ENCODE measurements around the gene DOP1B.
"Not testable (repeated sequence)": the region's sequence is repeated elsewhere in the genome, so short reads cannot be mapped to it uniquely, and the experiment has no call there.

Gene DOP1B

GRCh38 chr21:36175771-36176565, 19.3 kb downstream of the DOP1B start:
- no peak for DNase-seq (ENCODE audit: low spot score)

- DNase-seq (ENCODE audit: low spot score): no peak
These were observed 21.7 kb downstream of the DOP1B start for GRCh38 chr21:36178349-36178748.

- DNase-seq (ENCODE audit: low spot score): no peak
These were observed 22.5 kb downstream of the DOP1B start for GRCh38 chr21:36179145-36179544.

GRCh38 chr21:36180963-36181362, 24.3 kb downstream of the DOP1B start:
- DNase-seq (ENCODE audit: low spot score): no peak

- no peak for DNase-seq (ENCODE audit: low spot score)
These were observed 26.6 kb downstream of the DOP1B start for GRCh38 chr21:36183144-36183795.

- no peak for DNase-seq (ENCODE audit: low spot score)
These were observed 27.9 kb downstream of the DOP1B start for GRCh38 chr21:36184545-36184944.

GRCh38 chr21:36185523-36185922, 28.9 kb downstream of the DOP1B start:
- no peak for DNase-seq (ENCODE audit: low spot score)

- DNase-seq (ENCODE audit: low spot score): no peak
These were observed 29.5 kb downstream of the DOP1B start for GRCh38 chr21:36186081-36186480.

- no peak for DNase-seq (ENCODE audit: low spot score)
These were observed 30.1 kb downstream of the DOP1B start for GRCh38 chr21:36186506-36187399.

GRCh38 chr21:36188081-36188681, 31.6 kb downstream of the DOP1B start:
- DNase-seq (ENCODE audit: low spot score): peak; percentile 16

GRCh38 chr21:36188937-36189336, 32.3 kb downstream of the DOP1B start:
- no peak for DNase-seq (ENCODE audit: low spot score)

GRCh38 chr21:36190736-36191135, 34.1 kb downstream of the DOP1B start:
- DNase-seq (ENCODE audit: low spot score): no peak

- DNase-seq (ENCODE audit: low spot score): no peak
These were observed 36.6 kb downstream of the DOP1B start for GRCh38 chr21:36193200-36193599.

GRCh38 chr21:36194024-36194423, 37.4 kb downstream of the DOP1B start:
- no peak for DNase-seq (ENCODE audit: low spot score)

- no peak for DNase-seq (ENCODE audit: low spot score)
These were observed 39.0 kb downstream of the DOP1B start for GRCh38 chr21:36195613-36196012.

- no peak for DNase-seq (ENCODE audit: low spot score)
These were observed 42.4 kb downstream of the DOP1B start for GRCh38 chr21:36199021-36199420.

GRCh38 chr21:36199575-36199974, 43.0 kb downstream of the DOP1B start:
- not testable (repeated sequence) for DNase-seq (ENCODE audit: low spot score)

GRCh38 chr21:36200081-36200561, 43.5 kb downstream of the DOP1B start:
- no peak for DNase-seq (ENCODE audit: low spot score)

GRCh38 chr21:36202726-36203602, 46.3 kb downstream of the DOP1B start:
- no peak for DNase-seq (ENCODE audit: low spot score)

- no peak for DNase-seq (ENCODE audit: low spot score)
These were observed 46.9 kb downstream of the DOP1B start for GRCh38 chr21:36203603-36203889.

- DNase-seq (ENCODE audit: low spot score): no peak
These were observed 48.4 kb downstream of the DOP1B start for GRCh38 chr21:36204980-36205379.

All from HuH-7.5 (cell line).